Stimulated activated CD8-positive, alpha-beta memory T cell treated with anti-CD3 and anti-CD28 coated beads, Interleukin-12 subunit alpha, Interleukin-12 subunit beta, amount 100 ng/mL, for 1 hour (primary cell): Measurements from ENCODE around the gene ALG3.
A peak's percentile ranks its signal among the peaks of the same experiment; 100 is the strongest.

Experiments used
- DNase-seq: peaks from one replicate; pipeline ENCODE4 v3.0.0-alpha.2; 2020; ENCODE audit warnings: low read depth

ALG3 gene

GRCh38 chr3:184235381-184236032 lies 13.3 kb downstream of the ALG3 start:
- DNase-seq = no peak

- DNase-seq = no peak
Observed at GRCh38 chr3:184234671-184235380, 13.9 kb downstream of the ALG3 start.

- no peak for DNase-seq
Observed at GRCh38 chr3:184234224-184234623, 14.5 kb downstream of the ALG3 start.

DNA sequence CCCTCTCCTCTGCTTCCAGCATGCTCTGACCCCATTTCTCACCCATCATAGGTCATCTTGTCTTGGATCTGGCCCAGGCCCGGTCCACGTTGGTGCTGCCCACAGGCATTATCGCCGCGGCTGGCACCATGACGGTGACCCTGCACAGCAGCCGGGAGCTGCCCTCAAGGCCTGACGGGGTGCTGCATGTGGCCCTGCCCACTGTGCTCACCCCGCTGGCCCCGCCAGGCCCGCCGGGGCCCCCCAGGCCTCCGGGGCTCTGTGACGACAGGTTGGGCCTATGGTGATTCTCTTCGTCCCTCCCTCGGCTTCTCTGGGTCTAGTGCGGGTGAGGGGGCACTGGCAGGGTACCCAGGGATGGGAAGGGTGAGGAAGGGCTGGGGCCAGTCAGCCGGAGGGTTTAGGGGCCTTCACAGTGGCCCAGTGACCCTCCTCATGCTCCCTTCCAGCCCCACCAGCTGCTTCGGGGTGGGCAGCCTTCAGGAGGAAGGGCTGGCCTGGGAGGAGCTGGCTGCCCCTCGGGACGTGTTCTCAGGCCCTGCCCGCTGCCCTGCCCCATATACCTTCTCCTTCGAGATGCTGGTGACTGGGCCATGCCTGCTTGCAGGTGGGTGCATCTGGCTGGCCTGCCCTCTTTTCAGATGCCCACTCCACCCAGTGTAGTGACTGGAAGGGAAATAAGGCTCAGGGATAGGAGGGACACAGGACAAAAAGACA lies 15.5 kb downstream of the ALG3 start:
- DNase-seq = no peak

DNA sequence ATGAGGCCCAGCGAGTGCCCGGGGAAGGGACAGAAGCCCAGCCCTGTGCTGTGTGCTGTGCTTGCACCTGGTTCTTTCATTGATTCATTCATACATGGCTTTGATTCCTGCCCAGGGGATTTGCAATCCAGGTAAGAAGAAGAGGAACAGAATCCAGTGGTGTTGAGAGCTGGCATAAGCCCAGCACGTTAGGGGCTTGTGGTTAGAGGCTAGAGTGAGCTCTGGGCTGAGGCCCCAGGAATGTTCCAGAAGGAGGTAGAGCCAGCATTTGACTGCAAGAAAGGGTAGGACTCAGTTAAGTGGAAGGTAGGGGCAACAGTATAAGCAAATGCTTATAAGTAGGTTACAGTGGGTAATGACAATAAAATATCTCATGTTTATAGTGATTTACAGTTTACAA lies 17.1 kb downstream of the ALG3 start:
- DNase-seq = no peak

GRCh38 chr3:184230603-184231528 lies 17.9 kb downstream of the ALG3 start:
- no peak for DNase-seq

DNA sequence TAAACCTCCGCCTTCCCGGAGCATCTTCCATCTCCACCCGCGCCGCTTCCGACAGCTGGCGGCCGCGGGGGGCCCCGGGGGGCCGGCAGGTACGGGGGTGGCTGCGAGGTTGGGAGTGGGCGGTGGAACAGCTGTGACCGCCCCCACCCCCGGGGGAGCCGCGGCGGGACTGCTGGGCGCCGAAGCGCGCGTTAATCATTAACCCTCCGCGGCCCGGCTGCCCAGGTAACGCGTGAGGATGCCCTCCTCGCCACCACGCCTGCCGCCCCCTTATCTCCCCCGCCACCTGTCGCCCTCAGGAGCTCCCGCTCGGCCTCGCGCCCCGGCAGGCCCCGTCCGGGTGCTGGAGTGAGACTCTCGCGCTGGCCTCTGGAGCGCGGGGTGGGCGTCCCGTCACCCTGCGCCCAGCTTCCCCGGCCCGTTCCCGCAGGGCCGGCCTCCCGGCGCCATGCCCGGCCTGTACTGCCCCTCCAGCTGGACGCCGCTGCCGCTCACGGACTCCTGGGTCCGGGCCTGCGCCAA lies 18.6 kb downstream of the ALG3 start:
- no peak for DNase-seq

GRCh38 chr3:184229394-184230080 lies 19.2 kb downstream of the ALG3 start, which contains the start of gene VWA5B2:
TSS of gene VWA5B2 (plus strand) at chr3:184229585. CDS start at chr3:184230529, 944 bp downstream.
- DNase-seq = peak; percentile 49

- DNase-seq = no peak
Observed at GRCh38 chr3:184228376-184229137, 20.2 kb downstream of the ALG3 start.

- DNase-seq = peak; percentile 25
Observed at GRCh38 chr3:184227481-184227935, 21.3 kb downstream of the ALG3 start.

- no peak for DNase-seq
Observed at GRCh38 chr3:184223946-184224345, 24.8 kb downstream of the ALG3 start.

DNA sequence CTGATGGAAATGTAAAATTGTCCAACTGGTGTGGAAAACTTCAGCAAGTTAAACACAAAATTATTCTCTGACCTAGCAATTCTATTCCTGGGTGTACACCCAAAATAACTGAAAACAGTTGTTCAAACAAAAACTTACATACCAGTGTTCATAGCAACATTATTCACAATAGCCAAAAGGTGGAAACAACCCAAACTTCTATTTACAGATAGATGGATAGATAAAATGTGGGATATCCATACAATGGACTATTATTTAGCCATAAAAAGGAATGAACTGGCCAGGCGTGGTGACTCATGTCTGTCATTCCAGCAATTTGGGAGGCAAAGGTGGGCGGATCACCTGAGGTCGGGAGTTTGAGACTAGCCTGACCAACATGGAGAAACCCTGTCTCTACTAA lies 26.2 kb downstream of the ALG3 start:
- no peak for DNase-seq

DNA sequence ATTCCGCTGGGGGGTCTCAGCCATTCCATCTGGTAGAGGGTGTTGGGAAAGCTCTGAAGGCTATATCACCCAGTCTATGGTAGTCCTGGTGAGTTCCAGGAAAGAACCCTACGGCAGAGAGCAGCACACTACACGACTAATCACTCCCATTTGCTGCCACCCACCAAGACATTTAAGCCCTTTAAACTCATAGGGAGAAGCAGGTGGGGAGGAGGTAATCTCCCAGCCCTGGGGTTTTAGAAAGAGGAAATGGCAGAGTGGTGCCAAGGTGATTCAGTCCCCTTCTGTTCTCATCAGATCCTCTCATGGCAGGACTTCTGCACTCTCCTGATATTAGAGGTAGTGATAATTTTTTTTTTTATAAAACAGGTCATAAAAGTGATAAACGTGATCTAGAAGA lies 29.9 kb downstream of the ALG3 start:
- no peak for DNase-seq

GRCh38 chr3:184211718-184212117 lies 37.0 kb downstream of the ALG3 start:
- no peak for DNase-seq

- no peak for DNase-seq
Observed at GRCh38 chr3:184211297-184211696, 37.5 kb downstream of the ALG3 start.

- DNase-seq = no peak
Observed at GRCh38 chr3:184209146-184209923, 39.4 kb downstream of the ALG3 start.

- no peak for DNase-seq
Observed at GRCh38 chr3:184203526-184203925, 45.2 kb downstream of the ALG3 start.

DNA sequence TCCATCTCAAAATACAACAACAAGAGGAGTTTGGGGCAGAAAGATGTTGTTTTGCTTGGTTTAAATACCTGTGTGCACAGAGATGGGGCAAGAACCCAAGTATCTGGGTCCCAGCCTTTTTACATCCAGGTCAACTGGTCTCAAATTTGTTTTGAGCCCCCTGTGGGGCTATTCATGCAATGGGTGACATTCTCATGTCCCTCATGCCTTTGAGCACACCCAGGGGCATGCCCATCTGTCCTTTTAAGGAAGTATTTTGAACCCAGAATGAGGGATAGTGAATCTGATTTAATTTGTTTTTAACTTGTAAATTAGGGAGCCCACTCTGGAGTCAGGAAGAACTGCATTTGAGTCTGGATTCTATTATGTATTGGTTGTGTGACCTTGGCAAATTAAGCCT lies 47.9 kb downstream of the ALG3 start:
- DNase-seq = no peak

DNA sequence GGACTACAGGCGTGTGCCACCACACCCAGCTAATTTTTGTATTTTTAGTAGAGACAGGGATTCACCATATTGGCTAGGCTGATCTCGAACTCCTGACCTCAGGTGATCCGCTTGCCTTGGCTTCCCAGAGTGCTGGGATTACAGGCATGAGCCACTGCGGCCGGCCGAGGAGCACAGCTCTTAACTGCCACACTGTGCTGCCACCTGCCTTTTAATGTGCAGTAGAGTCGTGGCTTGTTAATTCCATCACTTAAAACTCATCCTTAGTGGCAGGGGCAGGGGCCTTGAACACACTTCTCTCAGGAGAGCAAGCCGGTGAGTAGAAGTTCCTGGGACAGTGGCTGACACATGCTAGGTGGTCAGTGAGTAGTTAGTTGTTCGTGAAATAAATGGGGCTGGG lies 50.3 kb downstream of the ALG3 start:
- DNase-seq = no peak
